Fibroblast of pulmonary artery (primary cell): ENCODE results near the gene PRRT1B.

ENCODE experiments used
- DNase-seq: peaks from one replicate; pipeline ENCODE4 v3.0.0-alpha.2; 2010; ENCODE audit warnings: low read depth
- H3K4me3 ChIP-seq: replicated peaks from 2 replicates; pipeline ENCODE4 v1.5.1; 2011; ENCODE audit warnings: low read depth, mild to moderate bottlenecking, control low read depth, low read length, moderate library complexity
- CTCF ChIP-seq: IDR thresholded peaks from 2 replicates; pipeline ENCODE4 v1.5.1; 2011; ENCODE audit warnings: mild to moderate bottlenecking, control low read depth, low read length, inconsistent platforms; ENCODE audit errors: missing control alignments

Gene PRRT1B

GRCh38 chr9:131597246-131597645 is 51.9 kb downstream of the PRRT1B start:
- no peak for DNase-seq
- no peak overlapping the region for H3K4me3 ChIP-seq
- no peak for TF ChIP-seq CTCF

GRCh38 chr9:131598121-131598520 is 52.8 kb downstream of the PRRT1B start:
- DNase-seq = no peak
- no peak for TF ChIP-seq CTCF
- no peak overlapping the region for H3K4me3 ChIP-seq

- H3K4me3 ChIP-seq = no peak overlapping the region
- no peak for TF ChIP-seq CTCF
- DNase-seq = no peak
Observed at GRCh38 chr9:131601683-131602181, 56.4 kb downstream of the PRRT1B start.

- no peak for DNase-seq
- TF ChIP-seq CTCF = no peak
- H3K4me3 ChIP-seq = no peak overlapping the region
Observed at GRCh38 chr9:131603199-131603598, 57.9 kb downstream of the PRRT1B start.

GRCh38 chr9:131603711-131604439 is 58.6 kb downstream of the PRRT1B start:
- H3K4me3 ChIP-seq = no peak overlapping the region
- DNase-seq = no peak
- TF ChIP-seq CTCF = no peak

- no peak for DNase-seq
- no peak overlapping the region for H3K4me3 ChIP-seq
- TF ChIP-seq CTCF = no peak
Observed at GRCh38 chr9:131605770-131606590, 60.7 kb downstream of the PRRT1B start.
